Measurements from ENCODE around the gene RPL15. TPM values are rescaled to one million over a fixed set of nuclear protein-coding genes. Genes with fewer than 3 reads are reported as not detected.
"Not testable (repeated sequence)": the region's sequence is repeated elsewhere in the genome, so short reads cannot be mapped to it uniquely, and the experiment has no call there.

RPL15 gene
- total and polyA plus RNA-seq, 10 of the 15 experiments (the other 5 are each of a cell fraction or from before 2014, with no cell fraction given), result 2,885 to 10,761 (median 4,017) TPM

GRCh38 chr3:23917679-23918303, 859 bp downstream of the RPL15 start:
- DNase-seq (ENCODE audit: low read depth, low spot score); H4K20me1 ChIP-seq (ENCODE audit: control insufficient read depth, insufficient read depth); BruUV-seq (replicated peaks); H3K27me3 ChIP-seq (replicated peaks in 1 of 2; ENCODE audit: control insufficient read depth in 2 of 2, insufficient read depth in 2 of 2, low read length in 1 of 2); ATAC-seq; H3K9me3 ChIP-seq (replicated peaks; ENCODE audit: control insufficient read depth, insufficient read depth, low read length); H3K4me1 ChIP-seq (ENCODE audit: control insufficient read depth, insufficient read depth, low read length); FAIRE-seq; H2AFZ ChIP-seq (ENCODE audit: control insufficient read depth, low read depth, low read length); in situ Hi-C loops (cut with MboI): not testable (repeated sequence)
- Histone ChIP-seq H3K27ac (ENCODE audit: control insufficient read depth, insufficient read depth) (peak overlapping the region; percentile 95), H3K4me2 (ENCODE audit: control insufficient read depth, insufficient read depth) (peak overlapping the region; percentile 90), H3K4me3 (peak overlapping the region; percentile 100), H3K36me3 (ENCODE audit: control insufficient read depth in 2 of 2, insufficient read depth in 2 of 2, low read length in 1 of 2) (peaks cover 0 to 28% of the 10 kb centered on the region in 2 experiments; a peak in 2 of 4 replicates), H3K9ac (ENCODE audit: control insufficient read depth, insufficient read depth, low read length) (peak overlapping the region; percentile 98), H3K79me2 (ENCODE audit: control insufficient read depth, insufficient read depth, low read length) (peaks cover 61% of the 10 kb centered on the region)
- POLR2A ChIA-PET, result interaction anchor here (0.9 to 2.6 kb wide), 12 partner anchors 8 to 110 kb away, joined by 3 to 17 read pairs (median 4); no protein-coding TSS in a partner anchor
- CTCF ChIA-PET, result interaction anchor here (1.2 to 3.0 kb wide), 8 partner anchors 9 to 86 kb away, joined by 3 to 19 read pairs (median 5); no protein-coding TSS in a partner anchor
- intact Hi-C loops (cut with micrococcal nuclease; ENCODE audit: unreplicated experiment), result loop anchor here (1.0 kb wide), 2 partner anchors 29 to 105 kb away; no protein-coding TSS in a partner anchor
- under 1% methylated on average over 18 of the region's 21 CpGs for WGBS (ENCODE audit: insufficient coverage, insufficient replicate concordance, low lambda C conversion rate, missing lambda C conversion rate)
- RAD21 ChIA-PET (ENCODE audit: unreplicated experiment), result interaction anchor here (1.1 to 3.1 kb wide), 9 partner anchors 26 to 89 kb away, joined by 3 to 18 read pairs (median 4); no protein-coding TSS in a partner anchor
- SMC1A ChIA-PET (ENCODE audit: uncharacterized antibody, unreplicated experiment), result interaction anchor here (0.9 to 4.1 kb wide), 20 partner anchors 12 to 255 kb away, joined by 3 to 18 read pairs (median 4); no protein-coding TSS in a partner anchor
- TF ChIP-seq CREB1 (IDR thresholded peaks at IDR 0.05; ENCODE audit: low read depth) (0 out of 2 replicates have a peak, but pooled peaks have one; percentile 7), MTA3 (IDR thresholded peaks at IDR 0.05; ENCODE audit: borderline replicate concordance, low read length) (0 out of 2 replicates have a peak, but pooled peaks have one; percentile 49), HCFC1 (IDR thresholded peaks at IDR 0.05; ENCODE audit: low read length) (peak; percentile 29; the same call in 1 of the 2 replicates), PAX5 (IDR thresholded peaks at IDR 0.05; ENCODE audit: borderline replicate concordance, low read depth, low read length) (peak; percentile 46; the same call in 1 of the 2 replicates), CHD2 (IDR thresholded peaks at IDR 0.05; ENCODE audit: borderline replicate concordance, low read depth, low read length) (peak; percentile 76; the same call in 1 of the 2 replicates), CHD1 (IDR thresholded peaks at IDR 0.05; ENCODE audit: low read depth, low read length) (0 out of 2 replicates have a peak, but pooled peaks have one; percentile 45)
